Activated T-cell treated with anti-CD3 and anti-CD28 coated beads for 48 hours (primary cell): ENCODE results near the gene DPH6.
A peak's percentile ranks its signal among the peaks of the same experiment; 100 is the strongest.
"Not testable (repeated sequence)": the region's sequence is repeated elsewhere in the genome, so short reads cannot be mapped to it uniquely, and the experiment has no call there.

Source experiments
- DNase-seq: peaks from one replicate; pipeline ENCODE4 v3.0.0-alpha.2; 2020; ENCODE audit warnings: low read depth

Gene DPH6

DNA sequence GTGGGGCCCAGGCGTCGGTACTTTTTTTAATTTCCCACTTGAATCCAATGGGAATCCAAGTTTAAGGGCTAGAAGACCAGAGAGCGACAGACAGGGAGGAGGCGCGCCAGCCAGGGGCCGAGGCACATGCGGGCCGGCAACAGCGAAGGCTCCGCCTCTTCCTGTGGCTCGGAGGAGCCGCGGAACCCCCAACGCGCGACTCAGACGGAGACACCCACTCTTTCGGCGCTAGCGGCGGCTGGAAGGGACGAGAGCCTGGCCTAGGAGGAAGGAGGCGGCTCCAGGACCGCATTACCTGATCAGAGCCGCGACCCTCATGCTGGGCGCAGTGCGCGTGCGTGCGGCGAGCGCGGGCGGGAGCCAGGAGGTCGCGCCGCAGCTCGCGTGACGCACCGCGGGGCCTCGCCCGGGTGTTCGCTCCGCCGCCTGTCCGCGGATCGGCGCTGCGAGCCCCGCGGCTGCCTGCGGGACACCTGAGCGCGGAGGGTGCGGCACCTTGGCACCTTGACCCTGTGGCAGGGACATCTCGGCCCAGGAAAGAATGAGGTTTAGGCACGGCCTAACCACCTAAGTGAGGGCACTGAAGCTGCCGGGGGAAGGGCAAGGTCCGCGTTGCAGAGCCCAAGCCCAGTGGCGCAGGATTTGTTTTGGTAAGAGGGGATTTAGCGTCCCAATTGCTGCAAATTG lies at the start of gene DPH6:
Gene DPH6 (minus strand): TSS at position 342 of the 687 bp plus-strand sequence. CDS start 24 bp downstream, at position 318.
- DNase-seq = peak; percentile 80

DNA sequence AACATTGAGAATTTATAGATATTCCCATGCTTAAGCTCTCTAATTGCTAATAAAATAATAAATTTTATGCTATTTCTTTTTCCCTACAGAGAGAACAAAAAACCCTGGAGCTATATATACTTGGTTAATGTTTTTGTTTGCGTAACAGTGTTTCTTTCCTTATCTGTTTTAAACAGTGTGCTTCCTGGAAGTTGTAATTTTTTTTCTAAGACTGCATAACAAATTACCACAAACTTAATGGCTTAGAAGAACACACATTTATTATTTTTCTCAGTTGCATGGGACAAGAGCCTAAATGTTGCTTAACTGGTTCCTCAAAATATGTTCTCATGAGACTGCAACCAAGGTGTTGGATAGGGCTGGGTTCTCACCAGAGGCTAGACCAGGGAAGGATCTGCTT lies 49.7 kb upstream of the DPH6 start:
- DNase-seq = no peak

- not testable (repeated sequence) for DNase-seq
Observed at GRCh38 chr15:35591987-35592386, 46.0 kb upstream of the DPH6 start.

DNA sequence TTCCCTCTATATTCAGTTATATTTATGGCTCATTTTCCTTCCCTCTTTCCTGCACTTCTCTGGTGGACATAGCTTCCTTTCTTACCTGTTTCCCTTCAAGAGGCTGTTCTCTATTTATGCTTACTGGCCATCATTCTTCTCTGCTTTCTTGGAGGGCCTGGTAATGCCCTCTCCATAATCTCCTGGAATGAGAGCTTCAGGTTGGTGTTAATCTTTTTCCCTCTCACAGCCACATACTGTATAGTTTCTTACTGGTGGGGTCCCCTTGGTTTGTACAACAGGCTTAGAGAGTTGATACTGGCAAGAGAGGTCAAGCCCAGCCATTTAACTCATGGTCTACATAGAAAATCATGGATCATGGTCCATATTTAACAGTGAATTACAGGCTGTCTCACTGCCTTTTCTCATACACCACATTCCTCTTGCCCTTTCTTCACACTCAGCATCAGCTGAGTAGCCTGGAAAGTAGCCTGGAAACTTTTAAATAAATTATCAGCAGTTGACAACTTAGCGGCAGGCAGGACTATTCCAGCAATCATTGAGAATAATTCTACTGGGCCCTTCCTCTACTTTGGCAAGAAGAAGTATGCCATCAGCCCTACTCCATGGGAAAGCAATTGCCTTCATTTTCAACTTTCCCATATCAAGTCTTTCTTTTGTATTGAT lies 38.0 kb upstream of the DPH6 start:
- DNase-seq = no peak

DNA sequence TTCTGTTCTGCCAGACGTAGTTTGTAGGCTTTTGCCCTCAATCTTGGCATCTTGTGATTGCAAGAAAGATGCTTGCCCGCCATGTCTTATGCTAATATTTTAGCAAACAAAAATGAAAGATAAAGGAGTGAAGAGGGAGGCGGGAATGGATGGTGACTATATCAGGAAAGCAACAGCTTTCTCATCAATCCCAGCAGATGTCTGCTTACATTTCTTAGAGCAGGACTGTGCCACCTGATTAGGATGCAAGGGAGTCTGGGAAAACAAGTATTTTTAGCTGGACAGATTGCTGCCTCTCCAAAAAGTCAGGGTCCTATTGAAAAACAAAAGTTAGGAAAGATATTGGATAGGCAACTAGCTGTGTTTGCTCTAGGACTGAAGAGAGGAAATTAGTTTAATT lies 34.6 kb upstream of the DPH6 start:
- no peak for DNase-seq

DNA sequence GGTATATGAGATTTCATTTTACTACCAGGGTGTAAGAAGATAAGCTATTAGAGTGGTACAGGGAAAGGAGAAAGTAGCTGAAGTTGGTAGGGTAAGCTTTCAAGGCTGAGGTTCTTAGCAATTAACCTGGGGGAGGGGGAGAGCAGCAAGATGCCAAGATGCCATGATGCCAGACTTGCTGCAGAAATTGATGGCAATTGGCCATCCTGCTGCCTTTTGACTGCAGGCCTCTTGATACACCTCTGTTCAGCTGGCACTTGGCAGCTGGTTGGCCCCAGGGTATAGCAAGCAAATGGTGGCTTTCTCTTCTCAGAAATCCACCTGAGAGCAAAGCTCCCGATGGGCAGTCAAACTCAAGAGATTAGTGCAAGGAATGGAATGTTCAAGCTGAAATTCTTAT lies 21.4 kb upstream of the DPH6 start:
- DNase-seq = no peak

GRCh38 chr15:35566991-35567390 lies 21.0 kb upstream of the DPH6 start:
- DNase-seq = no peak

DNA sequence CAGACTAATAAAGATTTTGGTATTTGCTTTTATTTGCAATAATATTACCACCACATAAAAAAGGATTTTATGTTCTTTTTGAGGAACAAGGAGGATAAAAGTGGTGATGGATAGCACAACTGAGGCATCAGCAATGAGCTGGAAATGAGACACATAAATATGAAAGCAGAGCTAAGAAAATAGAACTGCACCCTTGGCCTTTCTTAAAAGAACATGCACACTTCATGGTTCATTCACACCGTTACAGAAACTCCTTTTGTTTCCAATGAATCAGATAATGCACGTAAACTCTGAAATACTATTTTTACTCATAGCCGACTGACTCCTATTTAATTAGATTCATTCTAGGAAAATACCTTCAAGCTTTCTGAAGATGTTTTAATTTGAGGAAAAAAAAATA lies 19.9 kb upstream of the DPH6 start:
- DNase-seq = no peak

DNA sequence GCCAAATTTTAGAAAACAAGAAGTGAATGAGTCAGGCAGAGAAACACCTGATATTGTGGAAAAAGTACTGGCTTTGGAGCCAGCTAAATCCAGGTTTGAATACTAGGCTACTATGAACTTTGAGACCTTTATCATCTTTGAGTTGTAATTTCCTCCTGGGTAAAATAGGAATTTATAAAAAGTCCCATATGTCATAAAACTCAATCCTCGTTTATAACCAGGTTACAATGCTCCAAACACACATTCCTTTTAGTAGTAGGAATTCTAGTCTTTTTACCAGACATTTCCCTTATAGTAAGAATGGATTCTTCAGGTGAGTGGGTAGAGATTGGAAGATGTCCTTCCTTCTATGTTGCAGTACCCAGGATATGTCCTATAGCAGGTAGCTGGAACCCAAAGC lies 16.7 kb upstream of the DPH6 start:
- no peak for DNase-seq

GRCh38 chr15:35561308-35561707 lies 15.3 kb upstream of the DPH6 start:
- no peak for DNase-seq

- no peak for DNase-seq
Observed at GRCh38 chr15:35560870-35561269, 14.9 kb upstream of the DPH6 start.

DNA sequence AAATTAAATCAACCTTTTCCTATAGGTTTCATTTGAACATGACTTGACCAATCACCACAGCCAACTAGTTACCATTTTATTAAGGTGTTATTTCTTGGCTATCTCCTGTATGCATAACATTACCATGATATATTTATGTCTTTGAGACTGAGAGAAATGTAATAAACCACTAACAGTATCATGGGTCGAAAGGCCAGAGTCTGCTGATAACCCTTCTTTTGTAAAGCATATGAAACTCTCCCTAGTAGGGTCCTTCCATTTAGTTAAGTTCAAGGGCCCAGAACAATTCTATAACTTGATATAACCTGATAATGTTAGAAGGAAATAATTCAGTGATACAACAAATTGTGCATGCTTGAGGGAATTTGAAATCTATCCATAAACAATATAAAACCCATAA lies 14.3 kb upstream of the DPH6 start:
- DNase-seq = no peak

DNA sequence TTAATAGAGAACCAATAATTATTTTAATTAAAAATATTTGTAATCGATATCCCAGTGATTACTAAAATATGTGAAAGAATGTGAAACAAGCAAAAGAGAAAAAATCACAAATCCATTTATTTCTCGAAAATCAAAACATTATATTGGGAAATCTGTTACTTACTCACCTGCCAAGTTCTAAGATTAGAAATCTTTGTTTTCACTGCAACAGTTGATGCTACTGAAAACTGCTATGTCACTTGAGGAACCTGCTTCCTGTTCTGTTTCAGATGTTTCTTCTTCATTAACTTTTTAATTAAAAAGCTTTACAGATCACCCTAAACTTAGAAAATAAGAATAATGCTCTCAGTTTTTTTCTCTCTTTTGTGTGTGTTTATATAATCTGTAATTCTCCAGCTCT lies 13.7 kb upstream of the DPH6 start:
- DNase-seq = no peak

DNA sequence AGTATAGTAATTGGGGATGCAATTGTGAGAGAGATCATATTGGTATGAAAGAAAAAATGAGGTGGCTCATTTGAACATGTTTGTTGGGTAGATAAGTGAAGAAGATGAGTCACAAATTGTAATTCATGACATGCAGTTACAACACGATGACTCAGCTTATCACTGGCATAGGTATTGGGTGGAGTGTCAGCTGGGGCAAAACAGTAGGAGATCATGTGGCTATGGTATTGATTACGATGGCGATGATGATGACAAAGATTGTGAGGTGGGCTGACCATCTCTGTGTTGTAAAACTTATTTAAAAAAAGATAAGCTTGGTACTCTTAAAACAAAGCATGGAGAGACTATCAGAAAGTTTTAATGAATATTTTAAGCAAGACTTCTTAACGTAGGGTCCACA lies 11.6 kb upstream of the DPH6 start:
- DNase-seq = no peak

GRCh38 chr15:35557012-35557411 lies 11.0 kb upstream of the DPH6 start:
- DNase-seq = no peak

DNA sequence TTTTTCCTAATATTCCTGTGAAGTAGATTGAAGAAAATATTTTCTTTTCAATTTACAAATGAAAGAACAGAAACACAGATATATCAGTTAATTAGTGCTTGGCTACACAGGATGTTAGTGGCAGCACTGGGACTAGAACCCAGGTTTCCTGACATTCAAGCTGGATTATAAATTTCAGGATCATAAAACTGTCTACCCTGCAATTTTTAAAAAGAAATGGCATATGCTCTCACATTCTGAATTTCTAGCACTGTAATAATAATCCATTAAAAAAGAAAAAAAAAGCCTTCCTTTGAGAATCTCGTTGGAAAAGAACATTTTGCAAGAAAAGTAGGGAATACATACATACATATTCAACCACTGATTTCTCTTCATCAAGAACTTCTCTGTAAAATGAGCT lies 9.3 kb upstream of the DPH6 start:
- DNase-seq = no peak

GRCh38 chr15:35550957-35551356 lies 5.0 kb upstream of the DPH6 start:
- no peak for DNase-seq

DNA sequence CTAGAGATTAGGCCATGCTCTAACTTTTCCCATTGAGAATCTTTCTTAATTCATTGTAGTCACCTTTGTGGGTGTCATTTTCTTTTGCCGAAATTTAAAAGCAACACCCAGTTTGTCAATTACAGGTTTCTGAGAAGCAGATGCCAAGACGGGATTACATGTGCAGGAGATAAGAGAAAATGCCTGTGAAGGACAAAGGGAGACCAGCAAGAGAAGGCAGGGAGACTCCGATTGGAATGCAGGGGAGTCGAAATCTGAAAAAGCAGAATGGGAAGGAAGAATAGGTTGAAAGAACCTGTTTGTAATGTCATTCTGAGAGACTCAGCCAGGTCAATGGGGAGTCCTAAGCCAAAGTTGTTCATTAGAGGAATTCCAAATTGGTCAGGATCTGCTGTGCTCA lies 3.6 kb upstream of the DPH6 start:
- no peak for DNase-seq

- DNase-seq = no peak
Observed at GRCh38 chr15:35548435-35548834, 2.5 kb upstream of the DPH6 start.

- DNase-seq = no peak
Observed at GRCh38 chr15:35547775-35548364, 1.9 kb upstream of the DPH6 start.

DNA sequence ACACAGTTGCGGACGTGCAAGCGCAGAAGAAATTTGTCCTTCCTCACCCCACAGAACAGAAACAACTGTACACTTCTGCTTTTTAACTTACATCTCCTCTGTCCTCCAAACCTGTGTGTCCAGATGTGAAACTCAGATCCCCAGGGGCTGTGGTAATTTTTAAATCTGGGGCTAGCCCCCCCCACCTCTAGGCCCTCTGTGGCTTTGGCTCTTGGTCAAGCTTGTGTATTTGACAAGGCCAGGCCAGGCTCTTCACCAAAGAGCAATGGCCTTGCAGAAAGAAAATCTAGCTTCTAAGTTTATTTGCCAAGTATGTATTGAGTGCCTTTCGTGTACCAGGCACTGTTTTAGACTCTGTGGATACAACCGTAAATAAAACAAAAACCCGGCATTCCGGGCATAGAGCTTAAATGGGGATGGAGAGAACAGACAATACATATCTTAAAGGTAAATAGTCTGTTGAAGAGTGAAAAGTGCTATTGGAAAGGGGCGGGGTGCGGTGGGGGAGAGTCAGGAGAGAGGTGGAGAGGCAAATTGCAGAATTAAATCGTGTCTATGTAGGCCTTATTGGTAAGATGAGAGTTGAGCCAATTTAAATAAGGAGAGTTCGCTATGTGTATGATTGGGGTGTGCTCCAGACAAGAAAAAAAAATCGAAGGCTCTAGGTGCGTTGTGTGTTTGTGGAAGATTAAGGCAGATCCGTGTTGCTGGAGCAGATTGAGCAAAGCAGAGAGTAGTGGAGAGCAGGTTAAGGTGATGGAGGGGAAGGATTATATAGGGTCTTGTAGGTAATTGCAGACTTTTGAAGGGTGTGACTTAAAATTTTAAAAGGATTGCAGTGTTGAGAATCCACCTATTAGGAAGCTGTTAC lies 781 bp upstream of the DPH6 start:
- DNase-seq = no peak

DNA sequence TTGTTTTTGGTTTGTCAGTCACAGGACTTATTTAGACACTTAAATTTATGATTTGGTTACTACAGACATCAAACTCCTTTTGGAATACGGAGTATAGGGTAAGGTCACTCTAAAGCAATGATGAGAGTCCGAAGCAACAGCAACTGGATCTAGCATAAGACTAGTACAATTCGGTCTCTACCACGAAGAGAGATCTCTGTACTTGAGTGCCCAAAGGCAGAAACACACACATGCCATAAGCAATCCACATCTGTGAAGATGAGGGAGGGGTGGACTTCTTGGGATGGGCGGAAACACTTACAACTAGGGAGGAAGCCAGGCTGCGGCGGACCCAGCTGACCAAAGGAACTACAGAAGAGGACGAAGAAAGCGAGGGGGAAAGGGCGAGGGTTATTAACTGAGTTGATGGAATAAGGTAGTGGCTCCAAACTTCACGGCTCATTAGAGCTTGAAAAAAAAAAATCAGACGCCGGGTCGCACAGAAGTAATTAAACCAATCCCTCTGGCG lies 595 bp downstream of the DPH6 start:
- peak; percentile 4 for DNase-seq
